Activated B cell treated with CpG ODN at 0.5 μM for 24 hours (primary cell): ENCODE data around the gene RPS6KL1. TPM values are rescaled to one million over a fixed set of nuclear protein-coding genes. Genes with fewer than 3 reads are reported as not detected.
A peak's percentile ranks its signal among the peaks of the same experiment; 100 is the strongest.

ENCODE experiments used
- ATAC-seq: fragments of 200-7000 bp; cut with Tn5 transposase; one replicate; pipeline ENCODE4 v1.10.0; 2021; ENCODE audit warnings: low read depth, mild to moderate bottlenecking, moderate library complexity
- CTCF ChIA-PET: fragments of 350-600 bp; sonication (Branson Sonifier 250); formaldehyde crosslinking; loops from one replicate; lab custom pipeline; 2021; ENCODE audit warnings: antibody characterized with exemption; lab: Charles Lee
- POLR2A ChIA-PET: fragments of 350-600 bp; sonication (Branson Sonifier 250); formaldehyde crosslinking; loops from one replicate; lab custom pipeline; 2021; ENCODE audit warnings: antibody characterized with exemption; lab: Charles Lee
- DNase-seq: peaks from one replicate; pipeline ENCODE4 v3.0.0; 2022
- H3K27ac Mint-ChIP-seq: one replicate; pipeline ENCODE4 v1.8.0; 2020; ENCODE audit warnings: mixed read lengths
- H3K27me3 Mint-ChIP-seq: one replicate; pipeline ENCODE4 v1.8.0; 2021; ENCODE audit warnings: mixed read lengths
- H3K36me3 Mint-ChIP-seq: one replicate; pipeline ENCODE4 v1.8.0; 2021; ENCODE audit warnings: low read depth, mixed read lengths
- H3K4me1 Mint-ChIP-seq: one replicate; pipeline ENCODE4 v1.8.0; 2021; ENCODE audit warnings: mixed read lengths
- H3K4me3 Mint-ChIP-seq: one replicate; pipeline ENCODE4 v1.8.0; 2020; ENCODE audit warnings: mild to moderate bottlenecking, mixed read lengths
- H3K9me3 Mint-ChIP-seq: one replicate; pipeline ENCODE4 v1.8.0; 2020; ENCODE audit warnings: mixed read lengths
- CTCF ChIP-seq: fragments of 200-600 bp; IDR thresholded peaks from one replicate; pipeline ENCODE4 v1.8.0; 2022; ENCODE audit warnings: antibody characterized with exemption, mild to moderate bottlenecking
- intact Hi-C: fragments of 100-400 bp; cut with micrococcal nuclease; formaldehyde crosslinking; loops from one replicate; pipeline ENCODE4 v1.15.1; 2024
- total RNA-seq: library from RNA; stranded (reverse); gene quantifications from 2 replicates; pipeline ENCODE4 v1.2.3, GENCODE V29; 2022

RPS6KL1 gene
- total RNA-seq, 1 donor from 2014 or later, result 5.2 TPM

DNA sequence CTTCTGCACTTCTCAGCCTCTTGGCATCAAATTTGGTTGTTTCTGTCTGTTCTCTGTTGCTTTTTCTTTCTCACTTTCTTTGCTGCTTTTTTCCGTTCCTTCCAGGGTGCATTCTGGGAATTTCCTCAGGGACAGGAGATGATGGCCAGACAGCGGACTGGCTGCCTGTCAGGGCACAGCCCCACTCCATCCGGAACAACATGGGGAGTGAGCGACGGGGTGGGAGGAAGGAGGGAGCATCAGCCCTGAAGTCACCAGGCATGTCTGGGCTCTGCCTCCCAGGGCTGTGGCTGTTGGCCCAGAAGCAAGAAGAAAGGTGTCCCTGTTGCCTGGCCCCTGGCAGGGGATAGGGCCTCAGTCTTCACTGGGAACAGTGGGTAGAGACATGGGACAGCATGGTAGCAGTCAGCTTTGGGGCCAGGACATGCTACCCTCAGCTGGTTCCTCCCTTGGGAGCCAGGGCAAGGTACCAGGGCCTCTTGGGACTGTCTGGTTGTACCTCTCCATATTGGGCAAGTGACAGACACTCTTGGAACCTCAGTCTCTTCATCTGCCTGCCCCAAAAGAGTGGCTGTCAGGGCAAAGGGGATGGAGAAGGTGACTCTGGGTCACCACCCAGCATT lies 23.7 kb upstream of the RPS6KL1 start:
- ATAC-seq, result peak; percentile 26
- no peak for TF ChIP-seq CTCF
- intact Hi-C loops, result loop anchor here (1.0 to 10.0 kb wide), 6 partner anchors 16 to 452 kb away; partner anchors contain the start of genes EIF2B2, ISCA2 and NPC2
- Mint-ChIP-seq H3K9me3 (no peaks in the 10 kb centered on the region), H3K4me3 (peak overlapping the region; percentile 58), H3K27me3 (peaks cover 2% of the 10 kb centered on the region), H3K4me1 (peaks cover 27% of the 10 kb centered on the region), H3K36me3 (no peaks in the 10 kb centered on the region), H3K27ac (no peak overlapping the region)
- DNase-seq, result no peak
- CTCF ChIA-PET, result interaction anchor here (0.6 to 4.2 kb wide), 6 partner anchors 10 to 141 kb away, joined by 3 to 26 read pairs (median 6); partner anchors contain the start of gene EIF2B2
- POLR2A ChIA-PET, result interaction anchor here (1.8 kb wide), 1 partner anchor 24 kb away, joined by 7 read pairs; the partner anchor contains the start of gene RPS6KL1

DNA sequence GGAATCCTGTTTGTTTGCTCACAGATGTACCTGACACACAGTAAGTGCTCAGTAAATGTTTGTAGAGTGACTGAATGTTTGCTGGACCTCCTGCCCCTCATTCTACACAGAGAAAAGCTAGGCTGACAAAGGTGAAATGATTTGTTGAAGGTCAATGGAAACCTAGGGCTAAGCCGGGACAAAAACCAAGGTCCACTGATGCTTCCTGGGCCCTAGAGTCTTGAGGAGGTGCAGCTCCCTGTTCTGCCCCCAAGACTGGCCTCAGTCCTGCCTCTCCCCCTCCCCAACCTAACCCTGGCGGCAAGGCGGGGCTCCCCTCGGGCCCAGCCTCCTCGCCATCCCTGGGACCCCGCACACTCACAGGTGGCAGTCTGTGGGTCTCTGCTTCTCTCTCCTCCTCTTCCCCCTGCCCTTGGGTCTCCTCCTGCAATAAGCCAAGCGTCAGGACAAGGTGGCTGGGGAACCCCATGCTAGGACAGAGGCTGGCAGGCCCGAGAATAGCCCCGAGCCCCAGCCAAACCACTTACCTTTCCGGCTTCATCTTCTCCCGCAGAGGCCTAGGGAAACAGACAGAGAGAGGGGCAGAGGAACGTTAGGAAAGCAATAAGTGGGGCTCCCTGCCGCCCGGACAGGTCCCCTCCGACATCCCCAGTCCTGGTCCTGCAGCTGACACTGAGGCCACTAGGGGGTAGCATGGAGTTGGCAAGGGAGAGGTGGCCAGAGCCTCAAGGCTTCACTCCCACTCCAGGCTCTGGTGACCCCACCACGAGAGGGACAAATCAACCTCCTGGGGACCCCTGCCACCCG lies 23.0 kb upstream of the RPS6KL1 start:
- intact Hi-C loops, result loop anchor here (1.0 to 10.0 kb wide), 6 partner anchors 17 to 451 kb away; partner anchors contain the start of genes EIF2B2, ISCA2 and NPC2
- H3K4me3 Mint-ChIP-seq, result no peak overlapping the region
- TF ChIP-seq CTCF, result no peak

GRCh38 chr14:74945261-74945851 lies 22.3 kb upstream of the RPS6KL1 start:
- Mint-ChIP-seq H3K9me3 (no peaks in the 10 kb centered on the region), H3K36me3 (no peaks in the 10 kb centered on the region), H3K4me1 (peaks cover 41% of the 10 kb centered on the region), H3K27ac (no peak overlapping the region), H3K4me3 (no peak overlapping the region), H3K27me3 (peaks cover 2% of the 10 kb centered on the region)
- ChIA-PET CTCF (interaction anchor here (1.1 to 4.2 kb wide), 9 partner anchors 9 to 143 kb away, joined by 3 to 26 read pairs (median 5); partner anchors contain the start of genes EIF2B2 and RPS6KL1), POLR2A (interaction anchor here (1.8 kb wide), 1 partner anchor 22 kb away, joined by 7 read pairs; the partner anchor contains the start of gene RPS6KL1)
- intact Hi-C loops, result loop anchor here (5.0 to 10.0 kb wide), 3 partner anchors 83 to 451 kb away; partner anchors contain the start of genes ISCA2 and NPC2
- TF ChIP-seq CTCF, result no peak
- ATAC-seq (no peak), DNase-seq (no peak)

More for the DNA sequence above, 23.0 kb upstream of the RPS6KL1 start:
- CTCF ChIA-PET, result interaction anchor here (1.1 to 4.2 kb wide), 9 partner anchors 10 to 142 kb away, joined by 3 to 26 read pairs (median 5); partner anchors contain the start of genes EIF2B2 and RPS6KL1
- POLR2A ChIA-PET, result interaction anchor here (1.8 kb wide), 1 partner anchor 23 kb away, joined by 7 read pairs; the partner anchor contains the start of gene RPS6KL1
- Mint-ChIP-seq H3K9me3 (no peaks in the 10 kb centered on the region), H3K4me1 (peaks cover 34% of the 10 kb centered on the region), H3K27ac (peak overlapping the region; percentile 46), H3K36me3 (no peaks in the 10 kb centered on the region), H3K27me3 (peaks cover 2% of the 10 kb centered on the region)
- peak; percentile 67 for ATAC-seq
- peak; percentile 61 for DNase-seq

DNA sequence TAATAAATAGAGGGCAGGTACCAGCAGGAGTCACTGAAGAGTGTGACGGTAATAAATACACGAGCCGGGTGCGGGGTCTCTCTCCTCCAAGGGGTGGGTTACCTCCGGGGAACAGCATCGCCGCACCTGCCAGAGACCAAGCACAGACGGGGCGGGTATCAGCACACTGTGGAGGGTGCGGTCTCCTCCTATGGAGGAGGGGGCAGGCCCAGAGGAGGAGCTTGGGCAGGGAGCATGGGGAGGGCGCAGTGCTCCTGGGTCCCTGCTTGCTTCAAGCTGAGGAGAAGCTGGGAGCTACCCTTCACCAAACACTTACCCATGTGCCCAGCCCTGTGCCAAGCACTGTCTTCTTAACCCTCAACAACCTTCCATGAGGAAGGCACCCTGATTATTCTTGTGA lies 19.5 kb upstream of the RPS6KL1 start:
- CTCF ChIA-PET, result interaction anchor here (0.9 to 3.1 kb wide), 4 partner anchors 18 to 146 kb away, joined by 3 to 15 read pairs (median 6); no protein-coding TSS in a partner anchor
- no peak for TF ChIP-seq CTCF
- intact Hi-C loops, result loop anchor here (5.0 to 10.0 kb wide), 4 partner anchors 35 to 540 kb away; partner anchors contain the start of genes ISCA2 and NPC2
- ATAC-seq, result no peak
- POLR2A ChIA-PET, result interaction anchor here (1.1 to 2.2 kb wide), 6 partner anchors 19 to 352 kb away, joined by 3 to 11 read pairs (median 4); partner anchors contain the start of genes RPS6KL1 and YLPM1
- H3K27ac Mint-ChIP-seq, result peak overlapping the region; percentile 80
- H3K4me1 Mint-ChIP-seq, result peaks cover 60% of the 10 kb centered on the region
- no peaks in the 10 kb centered on the region for H3K27me3 Mint-ChIP-seq
- DNase-seq, result no peak
- H3K36me3 Mint-ChIP-seq, result no peaks in the 10 kb centered on the region
- H3K9me3 Mint-ChIP-seq, result no peaks in the 10 kb centered on the region
- H3K4me3 Mint-ChIP-seq, result peak overlapping the region; percentile 64
